Upper lobe of left lung (tissue), 6 donors: ENCODE data around the gene NHERF2. TPM values are rescaled to one million over a fixed set of nuclear protein-coding genes. Genes with fewer than 3 reads are reported as not detected.

Experiments
- ATAC-seq, 2 donors: fragments of 200-7000 bp; cut with Tn5 transposase; one replicate each; pipeline ENCODE4 v1.9.1; 2022; ENCODE audit warnings: mild to moderate bottlenecking in 2 of 2, moderate library complexity in 2 of 2; ENCODE audit not compliant: low FRiP score in 2 of 2
- DNase-seq, 2 donors: peaks; one replicate each; pipeline ENCODE4 v3.0.0-alpha.2; 2019 to 2020
- H3K27ac ChIP-seq, 4 donors: fragments of 200-600 bp; sonication (generic); one replicate each; pipeline ENCODE4 v1.5.1; 2016 to 2019
- H3K27me3 ChIP-seq, 4 donors: fragments of 200-600 bp; sonication (generic); one replicate each; pipeline ENCODE4 v1.5.1; 2017 to 2019
- H3K36me3 ChIP-seq, 4 donors: fragments of 200-600 bp; sonication (generic); one replicate each; pipeline ENCODE4 v1.5.1; 2016 to 2019
- H3K4me1 ChIP-seq, 4 donors: fragments of 200-600 bp; sonication (generic); one replicate each; pipeline ENCODE4 v1.5.1; 2018 to 2019
- H3K4me3 ChIP-seq, 4 donors: fragments of 200-600 bp; sonication (generic); one replicate each; pipeline ENCODE4 v1.5.1; 2017 to 2019; ENCODE audit warnings: mild to moderate bottlenecking in 2 of 4, moderate library complexity in 1 of 4
- H3K9me3 ChIP-seq, 4 donors: fragments of 200-600 bp; sonication (generic); one replicate each; pipeline ENCODE4 v1.5.1; 2018 to 2019
- CTCF ChIP-seq, 6 experiments: fragments of 450-650 bp in 4 of 6; fragments of 200-600 bp in 2 of 6; sonication (generic) in 2 of 6; IDR thresholded peaks; one replicate each; pipeline ENCODE4 v1.5.1; 2016 to 2019; ENCODE audit warnings: antibody characterized with exemption in 6 of 6
- EP300 ChIP-seq, 4 donors: sonication (generic); formaldehyde crosslinking; IDR thresholded peaks; one replicate each; pipeline ENCODE4 v1.5.1; 2017; ENCODE audit warnings: antibody characterized with exemption in 4 of 4, control low read depth in 2 of 4
- POLR2A ChIP-seq, 4 donors: fragments of 450-650 bp; IDR thresholded peaks; one replicate each; pipeline ENCODE4 v1.5.1; 2016 to 2017; ENCODE audit warnings: antibody characterized with exemption in 4 of 4, mild to moderate bottlenecking in 2 of 4
- POLR2AphosphoS5 ChIP-seq, 2 donors: sonication (generic); formaldehyde crosslinking; IDR thresholded peaks; one replicate each; pipeline ENCODE4 v1.5.1; 2017; ENCODE audit warnings: antibody characterized with exemption in 2 of 2
- WGBS, 2 donors: methylation state at CpG; one replicate each; pipeline ENCODE4 v1.1.5; 2017 to 2018; 5-methylcytosine and 5-hydroxymethylcytosine counted together
- total RNA-seq, 6 donors: library from RNA; depleted of rRNA in 4 of 6; stranded (reverse); fragments of >200 nt in 4 of 6; gene quantifications; one replicate each; pipeline versions ENCODE4 v1.1.0 to v1.2.1, GENCODE V29; 2016 to 2021
- donor health status: DM: no; HTN: no; CAD: no; lungs with moderate emphysema.
- donor health status: DM: no; HTN: yes; CAD: no; lungs with severe emphysema.

NHERF2 gene
- total RNA-seq, 6 donors from 2014 or later, result 131 to 604 (median 283) TPM

- Histone ChIP-seq H3K9me3 (no peaks in the 10 kb centered on the region), H3K4me3 (peak overlapping the region in 1 of 4 donors; percentile 83), H3K36me3 (peaks cover 0 to 10% (median 0%) of the 10 kb centered on the region in 4 donors), H3K27me3 (peaks cover 0 to 15% (median 9%) of the 10 kb centered on the region in 4 donors), H3K27ac (peak overlapping the region; percentile 38 to 95 (median 79)), H3K4me1 (peaks cover 54 to 78% (median 62%) of the 10 kb centered on the region in 4 donors)
- TF ChIP-seq POLR2A (IDR thresholded peaks at IDR 0.05), result no peak
- TF ChIP-seq EP300 (IDR thresholded peaks at IDR 0.05), result no peak
- no peak for TF ChIP-seq POLR2AphosphoS5 (IDR thresholded peaks at IDR 0.05)
- no peak for TF ChIP-seq CTCF (IDR thresholded peaks at IDR 0.05)
- no peak for ATAC-seq
- peak in 1 of 2 donors; percentile 85 for DNase-seq
- 92 to 95% methylated on average over 14 of the region's 14 CpGs for WGBS, 2 donors
Observed at GRCh38 chr16:2025251-2025650, 1.5 kb upstream of the NHERF2 start.

GRCh38 chr16:2025878-2026460 lies 733 bp upstream of the NHERF2 start:
- ATAC-seq, result no peak
- H3K9me3 ChIP-seq, result no peaks in the 10 kb centered on the region
- DNase-seq, result no peak
- H3K36me3 ChIP-seq, result peaks cover 0 to 11% (median 0%) of the 10 kb centered on the region in 4 donors
- no peak for TF ChIP-seq POLR2A (IDR thresholded peaks at IDR 0.05)
- no peak for TF ChIP-seq EP300 (IDR thresholded peaks at IDR 0.05)
- no peak for TF ChIP-seq POLR2AphosphoS5 (IDR thresholded peaks at IDR 0.05)
- no peak for TF ChIP-seq CTCF (IDR thresholded peaks at IDR 0.05)
- WGBS, 2 donors, result 67% methylated on average over 13 to 16 of the region's 16 CpGs
- H3K4me1 ChIP-seq, result peaks cover 49 to 71% (median 59%) of the 10 kb centered on the region in 4 donors
- peak overlapping the region; percentile 30 to 97 (median 88) for H3K4me3 ChIP-seq
- peaks cover 0 to 8% (median 3%) of the 10 kb centered on the region in 4 donors for H3K27me3 ChIP-seq
- peak overlapping the region; percentile 70 to 95 (median 86) for H3K27ac ChIP-seq

DNA sequence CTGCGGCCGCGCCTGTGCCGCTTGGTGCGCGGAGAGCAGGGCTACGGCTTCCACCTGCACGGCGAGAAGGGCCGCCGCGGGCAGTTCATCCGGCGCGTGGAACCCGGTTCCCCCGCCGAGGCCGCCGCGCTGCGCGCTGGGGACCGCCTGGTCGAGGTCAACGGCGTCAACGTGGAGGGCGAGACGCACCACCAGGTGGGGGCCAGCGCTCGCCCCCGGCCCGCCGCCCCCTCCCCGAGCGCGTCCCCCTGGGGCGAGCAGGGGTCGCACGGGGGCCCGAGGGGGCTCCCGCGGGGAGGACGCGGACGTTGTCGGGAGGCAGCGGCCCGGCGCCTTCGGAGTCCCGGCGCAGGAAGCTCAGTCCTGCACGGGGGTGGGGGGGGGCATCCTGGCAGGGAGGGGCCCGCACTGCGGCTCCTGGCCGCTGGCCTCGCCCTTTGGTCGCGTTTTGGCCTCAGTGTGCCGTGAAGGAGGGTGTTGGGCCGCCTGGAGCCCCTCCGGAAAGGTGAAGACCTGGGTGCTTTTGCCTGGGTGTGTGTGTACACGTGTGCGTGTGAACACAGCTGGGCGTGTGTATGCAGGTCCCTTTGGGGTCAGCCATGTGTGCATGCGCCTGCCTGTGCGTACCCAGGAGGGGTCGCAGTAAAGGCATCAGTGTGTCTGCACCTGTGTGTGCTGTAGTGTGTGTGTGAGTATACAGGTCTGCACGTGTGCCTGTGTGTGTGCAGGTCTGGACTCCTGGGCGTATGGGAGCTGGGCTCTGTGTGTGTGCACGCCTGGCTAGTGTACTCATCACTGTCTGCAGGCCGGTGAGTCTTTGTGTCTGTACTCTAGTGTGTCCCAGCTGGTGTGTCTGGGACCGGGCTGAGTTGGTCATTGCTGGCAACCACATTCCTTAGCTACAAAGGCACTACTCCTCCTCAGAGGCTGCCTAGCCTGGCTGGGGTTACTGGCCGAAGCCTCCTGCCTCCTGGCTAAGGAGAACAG lies 615 bp downstream of the NHERF2 start:
- WGBS, 2 donors, result 0 to 6% methylated on average over 7 to 40 of the region's 76 CpGs
- no peaks in the 10 kb centered on the region for H3K9me3 ChIP-seq
- H3K36me3 ChIP-seq, result peaks cover 0 to 11% (median 0%) of the 10 kb centered on the region in 4 donors
- peaks cover 53 to 76% (median 63%) of the 10 kb centered on the region in 4 donors for H3K4me1 ChIP-seq
- DNase-seq, result peak in 1 of 2 donors; percentile 89
- no peaks in the 10 kb centered on the region for H3K27me3 ChIP-seq
- H3K27ac ChIP-seq, result peak overlapping the region; percentile 71 to 95 (median 78)
- no peak for ATAC-seq
- TF ChIP-seq POLR2AphosphoS5 (IDR thresholded peaks at IDR 0.05) (peak in 1 of 2 donors; percentile 7), EP300 (IDR thresholded peaks at IDR 0.05) (no peak), CTCF (IDR thresholded peaks at IDR 0.05) (no peak)
- peak overlapping the region; percentile 82 to 97 (median 88) for H3K4me3 ChIP-seq

DNA sequence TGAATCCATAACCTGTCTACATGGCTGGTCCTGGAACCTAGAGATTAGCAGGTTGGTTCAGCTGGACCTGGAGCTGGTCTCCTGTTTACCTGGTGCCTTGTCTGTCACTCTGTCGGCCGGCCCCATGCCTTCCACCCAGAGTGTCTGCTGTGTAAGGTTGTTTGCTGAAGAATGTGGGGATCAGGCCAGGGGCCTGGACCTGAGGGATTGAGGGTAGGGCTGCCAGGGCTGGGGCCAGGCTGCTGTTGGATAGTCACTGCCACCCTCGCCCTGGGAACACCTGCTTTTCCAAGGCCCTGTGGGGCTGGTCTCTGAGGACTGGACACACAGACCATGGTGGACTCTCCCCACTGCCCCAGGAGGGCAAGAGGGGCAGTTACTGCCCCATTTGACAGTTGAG lies 1.4 kb downstream of the NHERF2 start:
- DNase-seq, result no peak
- Histone ChIP-seq H3K9me3 (no peaks in the 10 kb centered on the region), H3K27ac (peak overlapping the region; percentile 71 to 95 (median 78)), H3K4me3 (peak overlapping the region; percentile 82 to 97 (median 88)), H3K36me3 (peaks cover 0 to 11% (median 0%) of the 10 kb centered on the region in 4 donors), H3K4me1 (peaks cover 56 to 77% (median 62%) of the 10 kb centered on the region in 4 donors), H3K27me3 (no peaks in the 10 kb centered on the region)
- no peak for TF ChIP-seq POLR2AphosphoS5 (IDR thresholded peaks at IDR 0.05)
- TF ChIP-seq CTCF (IDR thresholded peaks at IDR 0.05), result no peak
- WGBS, 2 donors, result 6 to 45% methylated on average over 3 of the region's 3 CpGs
- no peak for ATAC-seq
